Breast epithelium (tissue), 3 donors: ENCODE results near the gene FAM3D.

Experiments
- CTCF ChIP-seq, 3 donors: fragments of 450-650 bp; IDR thresholded peaks; one replicate each; pipeline ENCODE4 v1.5.1; 2016 to 2017; ENCODE audit warnings: antibody characterized with exemption in 3 of 3, mild to moderate bottlenecking in 3 of 3, moderate library complexity in 3 of 3
- POLR2A ChIP-seq: fragments of 450-650 bp; IDR thresholded peaks from one replicate; pipeline ENCODE4 v1.6.1; 2016; ENCODE audit warnings: antibody characterized with exemption, mild to moderate bottlenecking, moderate library complexity

- TF ChIP-seq POLR2A (no peak), CTCF (IDR thresholded peaks at IDR 0.05) (peak in 1 of 3 donors; percentile 37)
Observed at GRCh38 chr3:58659051-58659675, 7.4 kb downstream of the FAM3D start.
